Measurements from ENCODE around the gene TMEM121B.

The TMEM121B gene

DNA sequence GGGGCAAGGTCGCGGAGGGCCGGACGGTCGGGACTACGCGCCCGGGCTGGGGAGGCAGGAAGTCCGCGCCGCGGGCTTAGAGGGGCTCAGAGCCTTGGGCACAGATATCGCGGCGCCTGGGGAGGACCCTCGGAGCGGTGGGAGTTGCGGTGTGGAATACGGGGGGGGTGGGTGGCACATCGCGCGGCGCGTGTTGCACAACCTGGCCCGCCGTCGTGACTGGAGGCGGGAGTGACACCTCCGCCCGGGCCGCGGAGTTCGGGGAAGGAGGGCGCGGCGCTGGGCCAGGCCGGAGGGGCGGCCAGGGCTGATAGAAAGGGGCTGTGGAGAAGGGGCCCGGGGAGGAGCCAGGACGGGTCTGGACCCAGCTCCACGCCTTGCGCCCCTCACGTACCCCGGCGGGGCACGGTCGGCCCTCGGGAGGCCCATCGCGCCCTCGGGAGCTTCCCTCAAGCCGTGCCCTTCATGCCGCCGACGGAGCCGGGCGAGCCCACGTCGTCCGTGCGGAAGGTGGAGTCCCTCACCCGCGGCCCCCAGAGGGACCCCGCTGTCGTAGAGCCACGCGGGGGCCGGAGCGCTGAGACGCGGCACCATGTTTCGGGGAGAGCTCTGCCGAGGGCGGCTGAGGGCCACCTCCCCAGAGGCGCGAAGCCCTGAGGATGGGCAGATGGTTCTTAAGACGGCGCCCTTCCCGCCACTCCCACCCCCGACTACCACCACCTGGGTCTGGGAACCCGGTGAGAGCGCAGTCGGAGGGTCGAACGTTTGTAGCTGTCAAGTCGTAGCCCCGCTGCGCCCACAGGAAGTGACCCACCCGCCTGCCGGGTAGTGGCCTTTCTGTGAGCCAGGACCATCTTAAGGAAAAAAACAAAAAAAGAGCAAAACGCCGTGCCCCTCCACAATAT is 35.6 kb downstream of the TMEM121B start:
- no peak overlapping the region for H3K9ac ChIP-seq (ENCODE audit: low read length)
- peaks cover 7% of the 10 kb centered on the region for H3K4me1 ChIP-seq (ENCODE audit: control insufficient read depth, low read depth, low read length)
- H3K27ac ChIP-seq (ENCODE audit: low read length) = no peak overlapping the region
- H3K27me3 ChIP-seq (ENCODE audit: control insufficient read depth, insufficient read depth, low read length) = peaks cover 39% of the 10 kb centered on the region
- no peaks in the 10 kb centered on the region for H3K9me3 ChIP-seq (ENCODE audit: control insufficient read depth, low read depth, low read length)
- peak overlapping the region; percentile 69 for H3K4me3 ChIP-seq (ENCODE audit: low read length)
- no peaks in the 10 kb centered on the region for H3K36me3 ChIP-seq (ENCODE audit: control insufficient read depth, low read depth, low read length)

DNA sequence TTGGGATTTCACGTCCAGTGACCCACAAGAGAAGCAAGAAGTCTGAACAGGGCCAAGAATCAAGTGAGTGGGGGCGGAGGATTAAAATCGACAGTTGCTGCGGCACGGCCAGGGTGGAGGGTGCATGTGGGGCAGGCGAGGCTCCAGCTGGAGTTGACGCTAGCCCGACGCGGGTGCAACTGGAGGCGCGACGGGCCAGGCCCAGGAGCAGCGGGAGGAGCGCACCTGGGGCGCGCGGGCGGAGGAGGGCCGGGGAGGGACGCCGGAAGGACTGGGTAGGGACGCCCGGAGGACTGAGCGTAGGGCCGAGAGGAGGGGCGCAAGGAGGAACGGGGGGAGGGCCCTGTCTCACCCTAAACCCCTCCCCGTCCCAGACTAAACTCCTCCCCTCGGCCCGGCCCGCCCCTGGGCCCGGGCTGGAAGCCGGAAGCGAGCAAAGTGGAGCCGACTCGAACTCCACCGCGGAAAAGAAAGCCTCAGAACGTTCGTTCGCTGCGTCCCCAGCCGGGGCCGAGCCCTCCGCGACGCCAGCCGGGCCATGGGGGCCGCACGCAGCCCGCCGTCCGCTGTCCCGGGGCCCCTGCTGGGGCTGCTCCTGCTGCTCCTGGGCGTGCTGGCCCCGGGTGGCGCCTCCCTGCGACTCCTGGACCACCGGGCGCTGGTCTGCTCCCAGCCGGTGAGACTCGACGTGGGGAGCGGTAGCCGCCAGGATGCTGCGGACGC is 36.4 kb downstream of the TMEM121B start, which contains the start of gene IL17RA:
IL17RA (plus strand) TSS at position 447 of the 723 bp plus-strand sequence; CDS start at position 539, 92 bp downstream.
- H3K4me1 ChIP-seq (ENCODE audit: control insufficient read depth, low read depth, low read length) = peaks cover 7% of the 10 kb centered on the region
- peaks cover 39% of the 10 kb centered on the region for H3K27me3 ChIP-seq (ENCODE audit: control insufficient read depth, insufficient read depth, low read length)
- H3K9ac ChIP-seq (ENCODE audit: low read length) = no peak within 1 kb of the TSS
- H3K9me3 ChIP-seq (ENCODE audit: control insufficient read depth, low read depth, low read length) = no peaks in the 10 kb centered on the region
- H3K36me3 ChIP-seq (ENCODE audit: control insufficient read depth, low read depth, low read length) = no peaks in the 10 kb centered on the region
- no peak within 1 kb of the TSS for H3K27ac ChIP-seq (ENCODE audit: low read length)
- H3K4me3 ChIP-seq (ENCODE audit: low read length) = peak within 1 kb of the TSS; percentile 69

DNA sequence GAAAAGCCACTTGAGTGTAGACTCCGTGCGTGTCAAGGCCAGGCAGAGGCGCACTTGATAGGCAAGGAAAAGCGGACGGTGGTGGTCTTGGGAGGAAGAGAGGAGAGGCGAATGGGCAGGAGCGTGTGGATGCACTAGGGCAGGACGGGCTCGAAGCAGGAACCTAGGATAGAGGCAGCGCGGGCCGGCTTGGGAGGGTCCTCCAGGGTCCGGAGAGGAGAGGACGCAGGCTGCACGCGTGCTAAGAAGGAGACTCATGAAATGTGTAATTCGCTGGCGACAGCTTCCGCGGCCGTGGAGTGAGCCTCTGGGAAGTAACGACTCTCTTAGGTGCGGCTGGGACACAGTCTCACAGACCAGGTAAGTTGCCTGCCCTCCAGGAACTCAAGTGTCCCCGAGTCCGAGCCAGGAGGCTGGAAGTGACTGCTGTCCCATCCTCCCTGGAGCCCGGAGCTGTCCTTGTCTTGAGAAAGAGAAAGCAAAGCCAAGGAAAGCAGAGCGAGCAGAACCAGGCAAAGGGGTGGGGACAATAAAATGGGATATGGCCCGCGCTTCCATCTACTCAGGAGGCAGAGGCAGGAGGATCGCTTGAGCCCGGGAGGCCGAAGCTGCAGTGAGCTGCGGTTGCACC is 37.2 kb downstream of the TMEM121B start:
- H3K9ac ChIP-seq (ENCODE audit: low read length) = no peak overlapping the region
- peaks cover 39% of the 10 kb centered on the region for H3K27me3 ChIP-seq (ENCODE audit: control insufficient read depth, insufficient read depth, low read length)
- peaks cover under 1% of the 10 kb centered on the region for H3K4me1 ChIP-seq (ENCODE audit: control insufficient read depth, low read depth, low read length)
- H3K36me3 ChIP-seq (ENCODE audit: control insufficient read depth, low read depth, low read length) = no peaks in the 10 kb centered on the region
- no peak overlapping the region for H3K27ac ChIP-seq (ENCODE audit: low read length)
- no peaks in the 10 kb centered on the region for H3K9me3 ChIP-seq (ENCODE audit: control insufficient read depth, low read depth, low read length)
- H3K4me3 ChIP-seq (ENCODE audit: low read length) = peak overlapping the region; percentile 69

DNA sequence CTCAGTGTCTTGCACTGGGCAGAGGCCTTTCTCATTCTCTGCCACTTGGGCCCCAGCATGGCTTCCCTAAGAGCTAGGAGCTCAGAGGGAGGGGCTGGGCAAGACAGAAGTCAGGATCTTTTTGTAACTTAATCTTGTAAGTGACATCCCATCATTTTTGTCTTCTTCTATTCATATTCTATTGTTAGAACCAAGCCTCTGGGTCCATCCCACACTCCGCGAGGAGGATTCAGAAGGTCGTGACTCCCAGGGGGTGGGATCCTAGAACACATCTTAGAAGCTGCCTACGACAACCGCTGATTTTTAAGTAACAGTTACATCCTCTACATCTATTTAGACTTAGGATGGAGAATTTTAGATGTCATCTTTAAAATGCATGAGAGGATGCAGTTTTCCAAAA is 37.9 kb downstream of the TMEM121B start:
- no peaks in the 10 kb centered on the region for H3K4me1 ChIP-seq (ENCODE audit: control insufficient read depth, low read depth, low read length)
- peaks cover 39% of the 10 kb centered on the region for H3K27me3 ChIP-seq (ENCODE audit: control insufficient read depth, insufficient read depth, low read length)

DNA sequence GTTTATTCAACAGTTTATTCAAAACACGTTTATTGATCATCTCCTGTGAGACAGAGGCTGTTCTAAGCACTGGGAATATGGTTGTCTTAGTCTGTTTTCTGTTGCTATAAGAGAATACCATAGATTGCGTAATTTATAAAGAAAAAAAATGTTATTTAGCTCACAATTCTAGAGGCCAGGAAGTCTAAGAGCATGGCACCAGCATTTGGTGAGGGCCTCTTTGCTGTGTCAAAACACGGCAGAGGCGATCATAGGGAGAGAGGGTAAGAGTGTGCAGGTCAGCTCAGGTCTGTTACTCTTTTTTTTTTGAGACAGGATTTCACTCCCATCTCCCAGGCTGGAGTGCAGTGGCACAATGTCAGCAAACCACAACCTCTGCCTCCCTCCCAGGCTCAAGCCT is 41.6 kb downstream of the TMEM121B start:
- no peaks in the 10 kb centered on the region for H3K9me3 ChIP-seq (ENCODE audit: control insufficient read depth, low read depth, low read length)
- H3K36me3 ChIP-seq (ENCODE audit: control insufficient read depth, low read depth, low read length) = no peaks in the 10 kb centered on the region
- no peaks in the 10 kb centered on the region for H3K4me1 ChIP-seq (ENCODE audit: control insufficient read depth, low read depth, low read length)
- H3K9ac ChIP-seq (ENCODE audit: low read length) = no peak overlapping the region
- H3K27ac ChIP-seq (ENCODE audit: low read length) = no peak overlapping the region
- H3K4me3 ChIP-seq (ENCODE audit: low read length) = no peak overlapping the region
- peaks cover 7% of the 10 kb centered on the region for H3K27me3 ChIP-seq (ENCODE audit: control insufficient read depth, insufficient read depth, low read length)

More for the DNA sequence above, 37.9 kb downstream of the TMEM121B start:
- Histone ChIP-seq H3K9ac (ENCODE audit: low read length) (no peak overlapping the region), H3K4me3 (ENCODE audit: low read length) (no peak overlapping the region), H3K36me3 (ENCODE audit: control insufficient read depth, low read depth, low read length) (no peaks in the 10 kb centered on the region), H3K9me3 (ENCODE audit: control insufficient read depth, low read depth, low read length) (no peaks in the 10 kb centered on the region), H3K27ac (ENCODE audit: low read length) (no peak overlapping the region)

DNA sequence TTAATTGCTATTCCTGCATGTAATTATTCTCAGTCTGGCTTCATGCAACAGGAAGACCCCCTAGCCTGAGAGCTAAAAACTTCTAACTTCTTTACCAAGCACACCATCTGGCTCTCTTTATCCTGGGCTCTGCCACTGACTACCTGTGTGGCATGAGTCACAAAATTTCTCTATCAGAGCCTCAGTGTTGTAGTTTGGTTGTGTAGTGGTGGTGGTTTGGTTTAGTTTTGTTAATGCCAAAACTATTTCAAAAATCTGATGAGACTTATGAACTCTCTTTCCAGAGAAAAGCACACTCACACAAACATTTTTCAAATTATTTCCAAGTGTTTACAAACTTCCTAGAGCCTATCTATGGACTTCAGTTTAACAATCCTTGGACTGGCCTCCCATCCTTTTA is 43.9 kb downstream of the TMEM121B start:
- no peak overlapping the region for H3K4me3 ChIP-seq (ENCODE audit: low read length)
- H3K27ac ChIP-seq (ENCODE audit: low read length) = no peak overlapping the region
- H3K27me3 ChIP-seq (ENCODE audit: control insufficient read depth, insufficient read depth, low read length) = no peaks in the 10 kb centered on the region
- H3K36me3 ChIP-seq (ENCODE audit: control insufficient read depth, low read depth, low read length) = no peaks in the 10 kb centered on the region
- H3K9ac ChIP-seq (ENCODE audit: low read length) = no peak overlapping the region
- no peaks in the 10 kb centered on the region for H3K9me3 ChIP-seq (ENCODE audit: control insufficient read depth, low read depth, low read length)
- H3K4me1 ChIP-seq (ENCODE audit: control insufficient read depth, low read depth, low read length) = no peaks in the 10 kb centered on the region

DNA sequence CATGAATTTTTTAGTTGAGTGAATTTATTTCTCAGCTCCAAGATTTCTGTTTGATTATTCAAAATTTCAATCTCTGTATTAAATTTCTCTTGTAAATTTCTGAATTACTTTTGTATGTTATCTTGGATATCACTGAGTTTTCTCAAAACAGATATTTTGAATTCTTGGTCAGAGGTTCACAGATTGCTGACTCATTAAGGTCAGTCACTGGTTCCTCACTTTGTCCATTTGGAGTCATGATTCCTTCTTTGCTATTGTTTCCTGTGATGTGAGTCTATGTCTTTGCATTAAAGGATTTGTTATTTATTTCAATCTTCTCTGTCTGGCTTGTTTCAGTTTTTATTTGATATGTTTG is 46.5 kb downstream of the TMEM121B start:
- Histone ChIP-seq H3K9me3 (ENCODE audit: control insufficient read depth, low read depth, low read length) (no peaks in the 10 kb centered on the region), H3K4me3 (ENCODE audit: low read length) (no peak overlapping the region), H3K27ac (ENCODE audit: low read length) (no peak overlapping the region), H3K4me1 (ENCODE audit: control insufficient read depth, low read depth, low read length) (no peaks in the 10 kb centered on the region), H3K27me3 (ENCODE audit: control insufficient read depth, insufficient read depth, low read length) (no peaks in the 10 kb centered on the region), H3K9ac (ENCODE audit: low read length) (no peak overlapping the region), H3K36me3 (ENCODE audit: control insufficient read depth, low read depth, low read length) (no peaks in the 10 kb centered on the region)

DNA sequence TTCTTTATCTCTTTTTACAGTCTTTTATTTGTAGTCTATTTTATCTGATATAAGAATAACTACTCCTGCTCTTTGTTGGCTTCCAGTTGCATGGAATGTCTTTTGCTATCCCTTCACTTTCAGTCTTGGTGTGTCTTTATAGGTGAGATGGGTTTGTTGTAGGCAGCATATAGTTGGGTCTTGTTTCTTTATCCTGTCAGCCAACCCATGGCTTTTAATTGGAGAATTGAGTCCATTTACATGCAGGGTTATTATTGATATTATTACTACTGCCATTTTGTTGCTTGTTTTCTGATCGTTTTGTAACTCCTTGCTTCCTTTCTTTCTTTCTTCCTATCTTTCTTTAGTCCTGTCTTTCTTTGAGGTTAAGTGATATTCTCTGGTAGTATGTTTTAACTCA is 48.3 kb downstream of the TMEM121B start:
- no peak overlapping the region for H3K27ac ChIP-seq (ENCODE audit: low read length)
- H3K36me3 ChIP-seq (ENCODE audit: control insufficient read depth, low read depth, low read length) = no peaks in the 10 kb centered on the region
- no peaks in the 10 kb centered on the region for H3K27me3 ChIP-seq (ENCODE audit: control insufficient read depth, insufficient read depth, low read length)
- no peaks in the 10 kb centered on the region for H3K4me1 ChIP-seq (ENCODE audit: control insufficient read depth, low read depth, low read length)
- H3K9me3 ChIP-seq (ENCODE audit: control insufficient read depth, low read depth, low read length) = no peaks in the 10 kb centered on the region
- H3K9ac ChIP-seq (ENCODE audit: low read length) = no peak overlapping the region
- no peak overlapping the region for H3K4me3 ChIP-seq (ENCODE audit: low read length)
